B cell (primary cell): ENCODE results near the gene CTH.
"Not testable (repeated sequence)": the region's sequence is repeated elsewhere in the genome, so short reads cannot be mapped to it uniquely, and the experiment has no call there.

Experiments
- CTCF ChIP-seq: fragments of 200-600 bp; IDR thresholded peaks from one replicate; pipeline ENCODE4 v1.8.0; 2022; ENCODE audit warnings: antibody characterized with exemption, mild to moderate bottlenecking
- EZH2 ChIP-seq: IDR thresholded peaks from 2 replicates; pipeline ENCODE4 v1.6.1; 2012; ENCODE audit warnings: borderline replicate concordance, low read depth, mild to moderate bottlenecking, moderate library complexity, low read length; ENCODE audit not compliant: insufficient read depth, poor library complexity, severe bottlenecking

- not testable (repeated sequence) for TF ChIP-seq EZH2, CTCF
Measured at GRCh38 chr1:70366997-70367396, 44.1 kb upstream of the CTH start.
